Measurements from ENCODE around the gene PMM2.
"Not testable (repeated sequence)": the region's sequence is repeated elsewhere in the genome, so short reads cannot be mapped to it uniquely, and the experiment has no call there.

PMM2 gene

GRCh38 chr16:8831450-8831849 is 33.8 kb downstream of the PMM2 start:
- TF ChIP-seq POLR2A (IDR thresholded peaks at IDR 0.05; ENCODE audit: extremely low read depth, insufficient read length) = no peak
- TF ChIP-seq MAX (IDR thresholded peaks at IDR 0.05; ENCODE audit: low read depth, low read length) = no peak
- TF ChIP-seq CTCF (IDR thresholded peaks at IDR 0.05; ENCODE audit: low read depth, low read length) = no peak
- no peak for TF ChIP-seq MYC (IDR thresholded peaks at IDR 0.05; ENCODE audit: low read depth, low read length)
- H3K4me3 ChIP-seq (ENCODE audit: low read depth, low read length) = no peak overlapping the region
- no peak for DNase-seq (ENCODE audit: low read depth)

- no peak for TF ChIP-seq CTCF (IDR thresholded peaks at IDR 0.05; ENCODE audit: low read depth, low read length)
- H3K4me3 ChIP-seq (ENCODE audit: low read depth, low read length) = no peak overlapping the region
- no peak for DNase-seq (ENCODE audit: low read depth)
Observed at GRCh38 chr16:8831871-8832716, 34.5 kb downstream of the PMM2 start.

- peak; percentile 8 for DNase-seq (ENCODE audit: low read depth)
- no peak overlapping the region for H3K4me3 ChIP-seq (ENCODE audit: low read depth, low read length)
- TF ChIP-seq POLR2A (IDR thresholded peaks at IDR 0.05; ENCODE audit: extremely low read depth, insufficient read length) = no peak
- TF ChIP-seq CTCF (IDR thresholded peaks at IDR 0.05; ENCODE audit: low read depth, low read length) = no peak
- TF ChIP-seq MYC (IDR thresholded peaks at IDR 0.05; ENCODE audit: low read depth, low read length) = no peak
- no peak for TF ChIP-seq MAX (IDR thresholded peaks at IDR 0.05; ENCODE audit: low read depth, low read length)
Observed at GRCh38 chr16:8832717-8833105, 35.1 kb downstream of the PMM2 start.

GRCh38 chr16:8836797-8837196 is 39.2 kb downstream of the PMM2 start:
- DNase-seq (ENCODE audit: low read depth) = not testable (repeated sequence)

GRCh38 chr16:8837594-8837993 is 40.0 kb downstream of the PMM2 start:
- not testable (repeated sequence) for DNase-seq (ENCODE audit: low read depth); H3K4me3 ChIP-seq (ENCODE audit: low read depth, low read length)

More at GRCh38 chr16:8836797-8837196, 39.2 kb downstream of the PMM2 start:
- not testable (repeated sequence) for H3K4me3 ChIP-seq (ENCODE audit: low read depth, low read length)

- H3K4me3 ChIP-seq (ENCODE audit: low read depth, low read length); DNase-seq (ENCODE audit: low read depth): not testable (repeated sequence)
Observed at GRCh38 chr16:8842016-8842415, 44.4 kb downstream of the PMM2 start.

GRCh38 chr16:8843296-8843695 is 45.7 kb downstream of the PMM2 start:
- not testable (repeated sequence) for DNase-seq (ENCODE audit: low read depth); H3K4me3 ChIP-seq (ENCODE audit: low read depth, low read length)

- H3K4me3 ChIP-seq (ENCODE audit: low read depth, low read length) = no peak overlapping the region
- TF ChIP-seq POLR2A (IDR thresholded peaks at IDR 0.05; ENCODE audit: extremely low read depth, insufficient read length) (no peak), MYC (IDR thresholded peaks at IDR 0.05; ENCODE audit: low read depth, low read length) (no peak), MAX (IDR thresholded peaks at IDR 0.05; ENCODE audit: low read depth, low read length) (no peak), CTCF (IDR thresholded peaks at IDR 0.05; ENCODE audit: low read depth, low read length) (no peak)
- no peak for DNase-seq (ENCODE audit: low read depth)
Observed at GRCh38 chr16:8845699-8846298, 48.2 kb downstream of the PMM2 start.

Data from NB4 (cell line).